Measurements from ENCODE around the gene RPL18.
A peak's percentile ranks its signal among the peaks of the same experiment; 100 is the strongest.

The RPL18 gene

GRCh38 chr19:48618916-48619691 lies at the start of gene RPL18, which contains the start of gene SPHK2:
TSS of gene RPL18 (minus strand) at chr19:48619178. CDS start at chr19:48619143, 35 bp downstream.
TSS of gene SPHK2 (plus strand) at chr19:48619506. CDS start at chr19:48620515, 1,009 bp downstream.
- peak within 1 kb of the TSS; percentile 91 for H3K9ac ChIP-seq (ENCODE audit: low read depth, low read length)
- H3K9me3 ChIP-seq (ENCODE audit: insufficient read depth, low read length, severe bottlenecking) = no peaks in the 10 kb centered on the region
- TF ChIP-seq EZH2 (IDR thresholded peaks at IDR 0.05; ENCODE audit: borderline replicate concordance, low read depth, low read length, severe bottlenecking) = no peak
- peak; percentile 6 for TF ChIP-seq CTCF (IDR thresholded peaks at IDR 0.05; ENCODE audit: borderline replicate concordance, extremely low read depth, low read length, poor library complexity, severe bottlenecking)
- peak within 1 kb of the TSS; percentile 77 to 95 for H3K4me3 ChIP-seq (ENCODE audit: low read depth in 1 of 2, low read length in 2 of 2)
- peaks cover 60% of the 10 kb centered on the region for H3K4me1 ChIP-seq (ENCODE audit: insufficient read depth, low read length)
- peak within 1 kb of the TSS; percentile 73 for H2AFZ ChIP-seq (ENCODE audit: low read depth, low read length)
- peak within 1 kb of the TSS; percentile 93 for H3K27ac ChIP-seq (ENCODE audit: low read length)
- peak; percentile 77 for ATAC-seq (ENCODE audit: insufficient read depth, low read depth)
- H3K79me2 ChIP-seq (ENCODE audit: insufficient read depth, low read length) = peaks cover 65% of the 10 kb centered on the region
- no peaks in the 10 kb centered on the region for H3K27me3 ChIP-seq (ENCODE audit: insufficient read depth, low read length, poor library complexity)
- peak; percentile 98 for DNase-seq
- peak within 1 kb of the TSS; percentile 95 for H3K4me2 ChIP-seq (ENCODE audit: insufficient read depth, low read length)
- peaks cover 41% of the 10 kb centered on the region for H4K20me1 ChIP-seq (ENCODE audit: insufficient read depth, low read length)
- peaks cover 49% of the 10 kb centered on the region for H3K36me3 ChIP-seq (ENCODE audit: insufficient read depth, low read length)

- H3K27me3 ChIP-seq (ENCODE audit: insufficient read depth, low read length, poor library complexity) = no peaks in the 10 kb centered on the region
- H3K79me2 ChIP-seq (ENCODE audit: insufficient read depth, low read length) = no peaks in the 10 kb centered on the region
- TF ChIP-seq EZH2 (IDR thresholded peaks at IDR 0.05; ENCODE audit: borderline replicate concordance, low read depth, low read length, severe bottlenecking) = no peak
- no peak for TF ChIP-seq CTCF (IDR thresholded peaks at IDR 0.05; ENCODE audit: borderline replicate concordance, extremely low read depth, low read length, poor library complexity, severe bottlenecking)
- H3K9me3 ChIP-seq (ENCODE audit: insufficient read depth, low read length, severe bottlenecking) = no peaks in the 10 kb centered on the region
- H3K36me3 ChIP-seq (ENCODE audit: insufficient read depth, low read length) = no peaks in the 10 kb centered on the region
- no peak overlapping the region for H3K4me3 ChIP-seq (ENCODE audit: low read depth in 1 of 2, low read length in 2 of 2)
- ATAC-seq (ENCODE audit: insufficient read depth, low read depth) (no peak), DNase-seq (no peak)
- H2AFZ ChIP-seq (ENCODE audit: low read depth, low read length) = no peak overlapping the region
- no peak overlapping the region for H3K4me2 ChIP-seq (ENCODE audit: insufficient read depth, low read length)
- no peak overlapping the region for H3K27ac ChIP-seq (ENCODE audit: low read length)
- H3K9ac ChIP-seq (ENCODE audit: low read depth, low read length) = no peak overlapping the region
- no peaks in the 10 kb centered on the region for H4K20me1 ChIP-seq (ENCODE audit: insufficient read depth, low read length)
- no peaks in the 10 kb centered on the region for H3K4me1 ChIP-seq (ENCODE audit: insufficient read depth, low read length)
Observed at GRCh38 chr19:48668761-48669160, 49.8 kb upstream of the RPL18 start.

GRCh38 chr19:48668332-48668731 lies 49.4 kb upstream of the RPL18 start:
- Histone ChIP-seq H3K27ac (ENCODE audit: low read length) (no peak overlapping the region), H3K79me2 (ENCODE audit: insufficient read depth, low read length) (no peaks in the 10 kb centered on the region), H3K4me3 (ENCODE audit: low read depth in 1 of 2, low read length in 2 of 2) (no peak overlapping the region), H3K4me1 (ENCODE audit: insufficient read depth, low read length) (no peaks in the 10 kb centered on the region), H4K20me1 (ENCODE audit: insufficient read depth, low read length) (no peaks in the 10 kb centered on the region), H2AFZ (ENCODE audit: low read depth, low read length) (no peak overlapping the region), H3K9ac (ENCODE audit: low read depth, low read length) (no peak overlapping the region), H3K27me3 (ENCODE audit: insufficient read depth, low read length, poor library complexity) (no peaks in the 10 kb centered on the region), H3K4me2 (ENCODE audit: insufficient read depth, low read length) (no peak overlapping the region), H3K36me3 (ENCODE audit: insufficient read depth, low read length) (no peaks in the 10 kb centered on the region), H3K9me3 (ENCODE audit: insufficient read depth, low read length, severe bottlenecking) (no peaks in the 10 kb centered on the region)
- no peak for TF ChIP-seq EZH2 (IDR thresholded peaks at IDR 0.05; ENCODE audit: borderline replicate concordance, low read depth, low read length, severe bottlenecking)
- no peak for TF ChIP-seq CTCF (IDR thresholded peaks at IDR 0.05; ENCODE audit: borderline replicate concordance, extremely low read depth, low read length, poor library complexity, severe bottlenecking)
- DNase-seq (no peak), ATAC-seq (ENCODE audit: insufficient read depth, low read depth) (no peak)

All from DND-41 (cell line).